Measurements from ENCODE around the gene ZNF689.
"Not testable (repeated sequence)": the region's sequence is repeated elsewhere in the genome, so short reads cannot be mapped to it uniquely, and the experiment has no call there.

The ZNF689 gene

GRCh38 chr16:30603945-30604315 is 6.3 kb downstream of the ZNF689 start:
- in situ Hi-C loops (cut with MboI; ENCODE audit: low pct_unique_long_range_greater_than_20kb, low sequenced_read_pairs), result no loop called here
- DNase-seq, result no peak

GRCh38 chr16:30602616-30603277 is 7.4 kb downstream of the ZNF689 start:
- DNase-seq, result no peak
- in situ Hi-C loops (cut with MboI; ENCODE audit: low pct_unique_long_range_greater_than_20kb, low sequenced_read_pairs), result no loop called here

- in situ Hi-C loops (cut with MboI; ENCODE audit: low pct_unique_long_range_greater_than_20kb, low sequenced_read_pairs), result no loop called here
- DNase-seq, result peak; percentile 43
These were observed 8.2 kb downstream of the ZNF689 start for GRCh38 chr16:30601966-30602365.

- in situ Hi-C loops (cut with MboI; ENCODE audit: low pct_unique_long_range_greater_than_20kb, low sequenced_read_pairs), result no loop called here
- no peak for DNase-seq
These were observed 9.3 kb downstream of the ZNF689 start for GRCh38 chr16:30600929-30601328.

- in situ Hi-C loops (cut with MboI; ENCODE audit: low pct_unique_long_range_greater_than_20kb, low sequenced_read_pairs), result no loop called here
- DNase-seq, result no peak
These were observed 10.0 kb downstream of the ZNF689 start for GRCh38 chr16:30600215-30600614.

- in situ Hi-C loops (cut with MboI; ENCODE audit: low pct_unique_long_range_greater_than_20kb, low sequenced_read_pairs), result no loop called here
- no peak for DNase-seq
These were observed 17.3 kb downstream of the ZNF689 start for GRCh38 chr16:30592871-30593270.

GRCh38 chr16:30590869-30591268 is 19.3 kb downstream of the ZNF689 start:
- in situ Hi-C loops (cut with MboI; ENCODE audit: low pct_unique_long_range_greater_than_20kb, low sequenced_read_pairs); DNase-seq: not testable (repeated sequence)

GRCh38 chr16:30589582-30589981 is 20.6 kb downstream of the ZNF689 start:
- DNase-seq; in situ Hi-C loops (cut with MboI; ENCODE audit: low pct_unique_long_range_greater_than_20kb, low sequenced_read_pairs): not testable (repeated sequence)

- in situ Hi-C loops (cut with MboI; ENCODE audit: low pct_unique_long_range_greater_than_20kb, low sequenced_read_pairs), result no loop called here
- no peak for DNase-seq
These were observed 21.5 kb downstream of the ZNF689 start for GRCh38 chr16:30588651-30589050.

- in situ Hi-C loops (cut with MboI; ENCODE audit: low pct_unique_long_range_greater_than_20kb, low sequenced_read_pairs), result no loop called here
- DNase-seq, result no peak
These were observed 24.6 kb downstream of the ZNF689 start, which contains the start of gene ZNF785 for GRCh38 chr16:30585400-30586191. Gene ZNF785, minus strand, starts transcription at chr16:30585697. Its CDS starts 86 bp downstream, at chr16:30585611.

- in situ Hi-C loops (cut with MboI; ENCODE audit: low pct_unique_long_range_greater_than_20kb, low sequenced_read_pairs), result no loop called here
- no peak for DNase-seq
These were observed 25.2 kb downstream of the ZNF689 start for GRCh38 chr16:30585022-30585399.

- DNase-seq, result no peak
- in situ Hi-C loops (cut with MboI; ENCODE audit: low pct_unique_long_range_greater_than_20kb, low sequenced_read_pairs), result no loop called here
These were observed 27.4 kb downstream of the ZNF689 start for GRCh38 chr16:30582611-30583340.

GRCh38 chr16:30581457-30581856 is 28.7 kb downstream of the ZNF689 start:
- DNase-seq, result no peak
- in situ Hi-C loops (cut with MboI; ENCODE audit: low pct_unique_long_range_greater_than_20kb, low sequenced_read_pairs), result no loop called here

- in situ Hi-C loops (cut with MboI; ENCODE audit: low pct_unique_long_range_greater_than_20kb, low sequenced_read_pairs), result no loop called here
- no peak for DNase-seq
These were observed 35.5 kb downstream of the ZNF689 start for GRCh38 chr16:30574678-30575077.

GRCh38 chr16:30571445-30572322 is 38.5 kb downstream of the ZNF689 start, which contains the start of gene ZNF688:
Gene ZNF688, minus strand, starts transcription at chr16:30571714. Its CDS starts 85 bp downstream, at chr16:30571629.
- peak; percentile 99 for DNase-seq
- in situ Hi-C loops (cut with MboI; ENCODE audit: low pct_unique_long_range_greater_than_20kb, low sequenced_read_pairs), result no loop called here

GRCh38 chr16:30570636-30571444 is 39.3 kb downstream of the ZNF689 start:
- no peak for DNase-seq
- in situ Hi-C loops (cut with MboI; ENCODE audit: low pct_unique_long_range_greater_than_20kb, low sequenced_read_pairs), result no loop called here

GRCh38 chr16:30569746-30570635 is 40.2 kb downstream of the ZNF689 start:
- in situ Hi-C loops (cut with MboI; ENCODE audit: low pct_unique_long_range_greater_than_20kb, low sequenced_read_pairs), result no loop called here
- DNase-seq, result no peak
